K562 (cell line): ENCODE data around the gene TMEM60. TPM values are rescaled to one million over a fixed set of nuclear protein-coding genes. Genes with fewer than 3 reads are reported as not detected.

ENCODE experiments used
- ATAC-seq: fragments of 200-7000 bp; cut with Tn5 transposase; 3 replicates; pipeline ENCODE4 v1.9.1; 2020; ENCODE audit warnings: moderate library complexity
- BruUV-seq: library from RNA; stranded (reverse); fragments of 400-500 nt; replicated peaks from 2 replicates; lab custom pipeline; 2021; lab: Mats Ljungman, UMichigan
- CTCF ChIA-PET: fragments of 300-600 bp; formaldehyde crosslinking; extraction: SDS; loops from one replicate; lab custom pipeline; 2021; ENCODE audit warnings: low intra/inter-chr PET ratio; lab: Yijun Ruan, JAX
- POLR2A ChIA-PET: fragments of 300-600, 350-650 bp; sonication (Branson Sonifier 250); formaldehyde crosslinking; extraction: SDS; loops from one replicate; lab custom pipeline; 2021; ENCODE audit warnings: antibody characterized with exemption, inconsistent platforms; lab: Yijun Ruan, JAX
- DNase-seq, 4 experiments: peaks; one replicate each; pipeline versions ENCODE4 v3.0.0 to v3.0.0-alpha.2; 2011 to 2018; ENCODE audit warnings: low spot score in 3 of 4, mixed read lengths in 3 of 4; ENCODE audit errors: extremely low read depth in 1 of 4
- FAIRE-seq: peaks from 2 replicates; lab custom pipeline; 2011; peaks lifted over from hg19 to GRCh38; lab: Jason Lieb, UNC
- H2AFZ ChIP-seq: 2 replicates; pipeline ENCODE4 v1.6.0; 2011; ENCODE audit warnings: low read depth, low read length, control low read depth, inconsistent platforms
- H3K27ac ChIP-seq: fragments of 200-600 bp; 3 replicates; pipeline ENCODE4 v1.8.0; 2011; ENCODE audit warnings: low read depth, mild to moderate bottlenecking, control low read depth, inconsistent platforms, low read length, moderate library complexity, mixed read lengths; ENCODE audit errors: extremely low read depth
- H3K27me3 ChIP-seq, 2 experiments: fragments of 300-600 bp in 1 of 2; 2 replicates in 1 of 2; 3 replicates in 1 of 2; pipeline versions ENCODE4 v1.6.0 to v1.8.0; 2011; ENCODE audit warnings: inconsistent platforms in 2 of 2, low read length in 2 of 2, mild to moderate bottlenecking in 1 of 2, mixed read lengths in 1 of 2, moderate library complexity in 1 of 2; ENCODE audit not compliant: control insufficient read depth in 2 of 2, insufficient read depth in 2 of 2
- H3K36me3 ChIP-seq: fragments of 300-600 bp; 3 replicates; pipeline ENCODE4 v1.8.0; 2011; ENCODE audit warnings: mild to moderate bottlenecking, low read length, inconsistent platforms; ENCODE audit not compliant: control insufficient read depth, insufficient read depth
- H3K4me1 ChIP-seq, 2 experiments: fragments of 200-600 bp in 1 of 2; replicated peaks in 1 of 2; 2 replicates in 1 of 2; 3 replicates in 1 of 2; pipeline versions ENCODE4 v1.5.1 to v1.8.0; 2011; ENCODE audit warnings: inconsistent platforms in 2 of 2, low read length in 2 of 2, mild to moderate bottlenecking in 1 of 2, mixed read lengths in 1 of 2, moderate library complexity in 1 of 2; ENCODE audit not compliant: control insufficient read depth in 2 of 2, insufficient read depth in 2 of 2
- H3K4me2 ChIP-seq: 2 replicates; pipeline ENCODE4 v1.6.1; 2011; ENCODE audit warnings: low read length, control low read depth, inconsistent platforms, mixed read lengths; ENCODE audit not compliant: insufficient read depth
- H3K4me3 ChIP-seq: fragments of 200-600 bp; sonication (generic), shearing (Covaris generic); 2 replicates; pipeline ENCODE4 v1.5.1; 2016; ENCODE audit warnings: control low read depth, inconsistent platforms
- H3K79me2 ChIP-seq: fragments of 200-600 bp; 3 replicates; pipeline ENCODE4 v1.8.0; 2011; ENCODE audit warnings: low read length, inconsistent platforms; ENCODE audit not compliant: control insufficient read depth, insufficient read depth
- H3K9ac ChIP-seq, 2 experiments: 2 replicates each; pipeline versions ENCODE4 v1.6.0 to v1.6.1; 2011; ENCODE audit warnings: low read depth in 2 of 2, low read length in 2 of 2, control low read depth in 1 of 2, inconsistent platforms in 1 of 2, mild to moderate bottlenecking in 1 of 2, mixed read lengths in 1 of 2; ENCODE audit not compliant: insufficient read depth in 1 of 2
- H3K9me1 ChIP-seq: one replicate; pipeline ENCODE4 v1.6.0; 2011; ENCODE audit warnings: inconsistent platforms, mild to moderate bottlenecking, low read length, moderate library complexity; ENCODE audit not compliant: control insufficient read depth, insufficient read depth
- H3K9me3 ChIP-seq: replicated peaks from 2 replicates; pipeline ENCODE4 v1.5.1; 2011; ENCODE audit warnings: low read depth, low read length, inconsistent platforms; ENCODE audit not compliant: control insufficient read depth, insufficient read depth
- H4K20me1 ChIP-seq: replicated peaks from 2 replicates; pipeline ENCODE4 v1.6.1; 2011; ENCODE audit warnings: low read length, inconsistent platforms, mixed read lengths; ENCODE audit not compliant: control insufficient read depth, insufficient read depth
- ARID1B ChIP-seq: fragments of 450-650 bp; IDR thresholded peaks from 2 replicates; pipeline ENCODE4 v1.6.1; 2016; ENCODE audit warnings: antibody characterized with exemption, mild to moderate bottlenecking, inconsistent platforms
- TRIM25 ChIP-seq: fragments of 450-650 bp; IDR thresholded peaks from 2 replicates; pipeline ENCODE4 v1.7.0; 2016; ENCODE audit warnings: borderline replicate concordance
- USF2 ChIP-seq: sonication (generic); formaldehyde crosslinking; IDR thresholded peaks from 2 replicates; pipeline ENCODE4 v1.5.0; 2020; ENCODE audit warnings: missing genetic modification reagents
- ZEB2 ChIP-seq: fragments of 450-650 bp; IDR thresholded peaks from 2 replicates; pipeline ENCODE4 v1.6.1; 2016
- ZHX1 ChIP-seq: fragments of 150-350 bp; conservative IDR thresholded peaks from 2 replicates; pipeline ENCODE4 v1.6.1; 2014; ENCODE audit warnings: low read length
- ZNF212 ChIP-seq: fragments of 450-650 bp; formaldehyde crosslinking; IDR thresholded peaks from 2 replicates; pipeline ENCODE4 v1.4.0; 2020; ENCODE audit warnings: mild to moderate bottlenecking
- ZNF407 ChIP-seq: fragments of 450-650 bp; IDR thresholded peaks from 2 replicates; pipeline ENCODE4 v1.6.1; 2016; ENCODE audit warnings: low read depth
- ZSCAN29 ChIP-seq: fragments of 450-650 bp; IDR thresholded peaks from 2 replicates; pipeline ENCODE4 v1.6.1; 2017
- in situ Hi-C: fragments of 300-500 bp; cut with MboI; formaldehyde crosslinking; loops from 4 replicates; pipeline ENCODE4 v1.15.0; 2018; ENCODE audit warnings: inconsistent platforms, mixed read lengths
- intact Hi-C: fragments of 100-400 bp; cut with micrococcal nuclease; formaldehyde crosslinking; loops from 2 replicates; pipeline ENCODE4 v1.14.2; 2022
- polyA plus RNA-seq, 8 experiments: library from polyadenylated mRNA; depleted of rRNA in 4 of 8; stranded (reverse) in 5 of 8; unstranded in 3 of 8; fragments of >200 nt; fragmentation: Nextera tagmentation in 2 of 8; fragmentation: Illumina TruSeq in 1 of 8; extraction: Ambion mirVana in 2 of 8; extraction: Trizol in 1 of 8; gene quantifications; 2 replicates each; pipeline versions ENCODE4 v1.2.1 to v1.2.3, GENCODE V29; 2011 to 2014; ENCODE audit warnings: inconsistent platforms in 1 of 8, missing spikeins in 1 of 8
- total RNA-seq, 7 experiments: library from RNA; depleted of rRNA in 6 of 7; stranded (reverse); fragments of >200 nt in 6 of 7; fragmentation: Illumina TruSeq in 2 of 7; extraction: Trizol in 2 of 7; gene quantifications; 2 replicates each; pipeline versions ENCODE4 v1.2.1 to v1.2.3, GENCODE V29; 2011 to 2021; ENCODE audit warnings: low replicate concordance in 1 of 7

The TMEM60 gene
- total and polyA plus RNA-seq, 9 of the 15 experiments (the other 6 are each of a cell fraction or from before 2014, with no cell fraction given) = 12.5 to 140 (median 38.4) TPM

GRCh38 chr7:77771901-77772300 lies 26.3 kb downstream of the TMEM60 start:
- Histone ChIP-seq H4K20me1 (no peaks in the 10 kb centered on the region), H2AFZ (no peak overlapping the region), H3K36me3 (peaks cover 59% of the 10 kb centered on the region), H3K4me3 (no peak overlapping the region), H3K9ac (no peak overlapping the region), H3K27ac (no peak overlapping the region), H3K9me1 (no peaks in the 10 kb centered on the region), H3K27me3 (no peaks in the 10 kb centered on the region), H3K9me3 (no peaks in the 10 kb centered on the region), H3K79me2 (no peaks in the 10 kb centered on the region), H3K4me2 (no peak overlapping the region), H3K4me1 (no peaks in the 10 kb centered on the region)
- ChIA-PET CTCF (no interaction called here), POLR2A (no interaction called here)
- DNase-seq (no peak), ATAC-seq (no peak), FAIRE-seq (no peak)
- in situ Hi-C loops (no loop called here), intact Hi-C loops (no loop called here)
- no TSS peak for BruUV-seq
- TF ChIP-seq USF2 = no peak
- no peak for TF ChIP-seq ZSCAN29
- no peak for TF ChIP-seq ZEB2
- no peak for TF ChIP-seq ZNF407
- no peak for TF ChIP-seq TRIM25
- TF ChIP-seq ZNF212 = no peak
- no peak for TF ChIP-seq ZHX1
- no peak for TF ChIP-seq ARID1B
